Right atrium auricular region (tissue), 2 donors: ENCODE data around the gene ZNF385A. TPM values are rescaled to one million over a fixed set of nuclear protein-coding genes. Genes with fewer than 3 reads are reported as not detected.
"Not testable (repeated sequence)": the region's sequence is repeated elsewhere in the genome, so short reads cannot be mapped to it uniquely, and the experiment has no call there.

ENCODE experiments used
- DNase-seq: peaks from one replicate; pipeline ENCODE4 v3.0.0-alpha.2; 2019; ENCODE audit warnings: low spot score
- H3K27ac ChIP-seq, 2 donors: fragments of 200-600 bp; sonication (generic); 1 replicate in 1 of 2; 2 replicates in 1 of 2; pipeline ENCODE4 v1.5.1; 2016 to 2019
- H3K27me3 ChIP-seq, 2 donors: fragments of 200-600 bp; sonication (generic); one replicate each; pipeline versions ENCODE4 v1.5.1 to v1.6.0; 2017 to 2019
- H3K36me3 ChIP-seq: fragments of 200-600 bp; sonication (generic); one replicate; pipeline ENCODE4 v1.5.1; 2016
- H3K4me1 ChIP-seq, 2 donors: fragments of 200-600 bp; sonication (generic); one replicate each; pipeline versions ENCODE4 v1.5.1 to v1.6.0; 2017 to 2019
- H3K4me3 ChIP-seq, 2 donors: fragments of 200-600 bp; sonication (generic); 1 replicate in 1 of 2; 2 replicates in 1 of 2; pipeline ENCODE4 v1.5.1; 2017 to 2019; ENCODE audit warnings: mild to moderate bottlenecking in 1 of 2, moderate library complexity in 1 of 2
- H3K9me3 ChIP-seq, 2 donors: fragments of 200-600 bp; sonication (generic); one replicate each; pipeline ENCODE4 v1.5.1; 2019
- CTCF ChIP-seq, 2 donors: fragments of 200-600 bp; sonication (generic); IDR thresholded peaks; one replicate each; pipeline ENCODE4 v1.5.1; 2019; ENCODE audit warnings: antibody characterized with exemption in 2 of 2
- total RNA-seq, 2 donors: library from RNA; depleted of rRNA; stranded (reverse); fragments of >200 nt; gene quantifications; one replicate each; pipeline ENCODE4 v1.1.0, GENCODE V29; 2016

ZNF385A gene
- total RNA-seq, 2 donors from 2014 or later: 6.7 to 12.7 TPM

GRCh38 chr12:54357506-54358190, 26.9 kb downstream of the ZNF385A start:
- Histone ChIP-seq H3K27me3 (no peaks in the 10 kb centered on the region), H3K9me3 (no peaks in the 10 kb centered on the region), H3K4me1 (peaks cover 0 to 38% of the 10 kb centered on the region in 2 donors), H3K36me3 (no peaks in the 10 kb centered on the region), H3K27ac (peak overlapping the region in 1 of 2 donors; percentile 90), H3K4me3 (no peak overlapping the region)
- no peak for DNase-seq
- TF ChIP-seq CTCF (IDR thresholded peaks at IDR 0.05): no peak

- no peaks in the 10 kb centered on the region for H3K27me3 ChIP-seq
- H3K36me3 ChIP-seq: no peaks in the 10 kb centered on the region
- TF ChIP-seq CTCF (IDR thresholded peaks at IDR 0.05): no peak
- H3K4me3 ChIP-seq: no peak overlapping the region
- peaks cover 0 to 45% of the 10 kb centered on the region in 2 donors for H3K4me1 ChIP-seq
- no peaks in the 10 kb centered on the region for H3K9me3 ChIP-seq
- no peak overlapping the region for H3K27ac ChIP-seq
- DNase-seq: no peak
Observed at GRCh38 chr12:54356951-54357356, 27.6 kb downstream of the ZNF385A start.

GRCh38 chr12:54356228-54356627, 28.3 kb downstream of the ZNF385A start:
- no peak for DNase-seq

GRCh38 chr12:54355104-54355815, 29.3 kb downstream of the ZNF385A start:
- Histone ChIP-seq H3K4me1 (peaks cover 0 to 42% of the 10 kb centered on the region in 2 donors), H3K27ac (no peak overlapping the region), H3K36me3 (peaks cover 12% of the 10 kb centered on the region), H3K27me3 (no peaks in the 10 kb centered on the region), H3K4me3 (no peak overlapping the region), H3K9me3 (no peaks in the 10 kb centered on the region)
- DNase-seq: no peak
- no peak for TF ChIP-seq CTCF (IDR thresholded peaks at IDR 0.05)

More at GRCh38 chr12:54356228-54356627, 28.3 kb downstream of the ZNF385A start:
- no peak overlapping the region for H3K4me3 ChIP-seq
- H3K36me3 ChIP-seq: peaks cover 2% of the 10 kb centered on the region
- H3K9me3 ChIP-seq: no peaks in the 10 kb centered on the region
- H3K27me3 ChIP-seq: no peaks in the 10 kb centered on the region
- peaks cover 0 to 47% of the 10 kb centered on the region in 2 donors for H3K4me1 ChIP-seq
- TF ChIP-seq CTCF (IDR thresholded peaks at IDR 0.05): no peak
- H3K27ac ChIP-seq: no peak overlapping the region

- H3K36me3 ChIP-seq: peaks cover 22% of the 10 kb centered on the region
- not testable (repeated sequence) for H3K27me3 ChIP-seq, H3K4me3 ChIP-seq, H3K9me3 ChIP-seq, DNase-seq, H3K27ac ChIP-seq
- peaks cover 0 to 33% of the 10 kb centered on the region in 2 donors for H3K4me1 ChIP-seq
Observed at GRCh38 chr12:54354271-54354670, 30.3 kb downstream of the ZNF385A start.
